HG03066 (cell line): Measurements from ENCODE around the gene FLT4.
"Not testable (repeated sequence)": the region's sequence is repeated elsewhere in the genome, so short reads cannot be mapped to it uniquely, and the experiment has no call there.

Experiments
- ATAC-seq: cut with Tn5 transposase; IDR thresholded peaks from one replicate; pipeline ENCODE4 v1.9.1; 2021; ENCODE audit warnings: low read depth; ENCODE audit not compliant: unreplicated experiment

Gene FLT4

GRCh38 chr5:180670586-180671359 is 21.4 kb upstream of the FLT4 start:
- ATAC-seq: no peak

- no peak for ATAC-seq
Measured at GRCh38 chr5:180670157-180670556, 20.8 kb upstream of the FLT4 start.

- no peak for ATAC-seq
Measured at GRCh38 chr5:180669661-180670060, 20.3 kb upstream of the FLT4 start.

GRCh38 chr5:180668835-180669596 is 19.6 kb upstream of the FLT4 start:
- ATAC-seq: no peak

- no peak for ATAC-seq
Measured at GRCh38 chr5:180666812-180667211, 17.4 kb upstream of the FLT4 start.

- no peak for ATAC-seq
Measured at GRCh38 chr5:180665682-180666404, 16.4 kb upstream of the FLT4 start.

GRCh38 chr5:180658774-180659564 is 9.6 kb upstream of the FLT4 start:
- ATAC-seq: no peak

- ATAC-seq: not testable (repeated sequence)
Measured at GRCh38 chr5:180655243-180655642, 5.8 kb upstream of the FLT4 start.

- no peak for ATAC-seq
Measured at GRCh38 chr5:180652771-180653170, 3.4 kb upstream of the FLT4 start.

- no peak for ATAC-seq
Measured at GRCh38 chr5:180652346-180652745, 2.9 kb upstream of the FLT4 start.

GRCh38 chr5:180648658-180649296 is 623 bp downstream of the FLT4 start:
- ATAC-seq: no peak

- ATAC-seq: no peak
Measured at GRCh38 chr5:180647941-180648500, 1.4 kb downstream of the FLT4 start.

- no peak for ATAC-seq
Measured at GRCh38 chr5:180647465-180647864, 1.9 kb downstream of the FLT4 start.

GRCh38 chr5:180646963-180647305 is 2.5 kb downstream of the FLT4 start:
- no peak for ATAC-seq

- no peak for ATAC-seq
Measured at GRCh38 chr5:180646289-180646962, 3.0 kb downstream of the FLT4 start.

GRCh38 chr5:180645274-180646204 is 3.9 kb downstream of the FLT4 start:
- ATAC-seq: no peak

- no peak for ATAC-seq
Measured at GRCh38 chr5:180644825-180645273, 4.6 kb downstream of the FLT4 start.
